Caki2 (cell line): ENCODE results near the gene ATP4A. TPM values are rescaled to one million over a fixed set of nuclear protein-coding genes. Genes with fewer than 3 reads are reported as not detected.

Experiments used
- DNase-seq: peaks from one replicate; pipeline ENCODE4 v3.0.0-alpha.2; 2015; ENCODE audit warnings: low read depth
- in situ Hi-C: cut with HindIII; loops from 2 replicates; pipeline ENCODE4 v1.10.0; 2016; ENCODE audit warnings: low sequenced_read_pairs, low pct_unique_long_range_greater_than_20kb, mixed read lengths
- total RNA-seq: library from RNA; depleted of rRNA; stranded (reverse); fragments of >200 nt; shearing (Covaris generic); gene quantifications from 2 replicates; pipeline ENCODE4 v1.2.3, GENCODE V29; 2014; ENCODE audit warnings: low replicate concordance

Gene ATP4A
- total RNA-seq, 1 experiment from 2014 or later: not detected

GRCh38 chr19:35553385-35554000 is 10.0 kb downstream of the ATP4A start:
- no peak for DNase-seq
- in situ Hi-C loops: no loop called here

GRCh38 chr19:35552534-35553384 is 10.7 kb downstream of the ATP4A start:
- in situ Hi-C loops: no loop called here
- no peak for DNase-seq

GRCh38 chr19:35551091-35551810 is 12.2 kb downstream of the ATP4A start:
- no peak for DNase-seq
- in situ Hi-C loops: no loop called here

GRCh38 chr19:35549879-35550523 is 13.5 kb downstream of the ATP4A start:
- DNase-seq: no peak
- in situ Hi-C loops: no loop called here

GRCh38 chr19:35549174-35549788 is 14.2 kb downstream of the ATP4A start:
- in situ Hi-C loops: no loop called here

GRCh38 chr19:35546532-35546931 is 16.9 kb downstream of the ATP4A start:
- DNase-seq: no peak
- in situ Hi-C loops: no loop called here

More at GRCh38 chr19:35549174-35549788, 14.2 kb downstream of the ATP4A start:
- peak; percentile 52 for DNase-seq

- DNase-seq: no peak
- in situ Hi-C loops: no loop called here
Observed at GRCh38 chr19:35545855-35546381, 17.5 kb downstream of the ATP4A start.

GRCh38 chr19:35545001-35545854 is 18.2 kb downstream of the ATP4A start, which contains the start of gene TMEM147:
Gene TMEM147 (plus strand): TSS chr19:35545626. CDS start chr19:35545740, 114 bp downstream.
- in situ Hi-C loops: no loop called here

GRCh38 chr19:35544110-35544802 is 19.2 kb downstream of the ATP4A start:
- no peak for DNase-seq
- in situ Hi-C loops: no loop called here

More at GRCh38 chr19:35545001-35545854, 18.2 kb downstream of the ATP4A start, which contains the start of gene TMEM147:
- DNase-seq: peak; percentile 85

GRCh38 chr19:35543280-35544109 is 20.0 kb downstream of the ATP4A start:
- in situ Hi-C loops: no loop called here
- no peak for DNase-seq

- in situ Hi-C loops: no loop called here
Observed at GRCh38 chr19:35542209-35542608, 21.2 kb downstream of the ATP4A start.

GRCh38 chr19:35540356-35540927 is 23.0 kb downstream of the ATP4A start:
- DNase-seq: no peak
- in situ Hi-C loops: no loop called here

More at GRCh38 chr19:35542209-35542608, 21.2 kb downstream of the ATP4A start:
- no peak for DNase-seq

GRCh38 chr19:35539850-35540249 is 23.6 kb downstream of the ATP4A start:
- in situ Hi-C loops: no loop called here
- DNase-seq: no peak

- DNase-seq: no peak
- in situ Hi-C loops: no loop called here
Observed at GRCh38 chr19:35539314-35539713, 24.1 kb downstream of the ATP4A start.

GRCh38 chr19:35534803-35535480 is 28.5 kb downstream of the ATP4A start:
- DNase-seq: no peak
- in situ Hi-C loops: no loop called here
